HEK293 (cell line): ENCODE measurements around the gene CLDN7.

Experiments
- CTCF ChIA-PET: fragments of 350-600 bp; formaldehyde crosslinking; extraction: SDS; loops from one replicate; lab custom pipeline; 2021; ENCODE audit warnings: antibody characterized with exemption; lab: Yijun Ruan, JAX
- POLR2A ChIA-PET: fragments of 300-600 bp; formaldehyde crosslinking; extraction: SDS; loops from one replicate; lab custom pipeline; 2020; ENCODE audit warnings: antibody characterized with exemption, inconsistent platforms; lab: Yijun Ruan, JAX
- H3K27ac ChIP-seq: fragments of 200-500 bp; sonication (Bioruptor generic); 2 replicates; pipeline ENCODE4 v1.5.1; 2014; ENCODE audit warnings: low read depth, low read length, control low read depth, inconsistent platforms; ENCODE audit errors: extremely low read depth
- H3K36me3 ChIP-seq, 2 experiments: fragments of 200-500 bp in 1 of 2; sonication (Bioruptor generic) in 1 of 2; 1 replicate in 1 of 2; 2 replicates in 1 of 2; pipeline ENCODE4 v1.5.1; 2014 to 2017; ENCODE audit warnings: inconsistent platforms in 2 of 2, low read length in 2 of 2; ENCODE audit not compliant: control insufficient read depth in 2 of 2, insufficient read depth in 1 of 2
- H3K4me1 ChIP-seq: fragments of 200-500 bp; sonication (Bioruptor generic); 2 replicates; pipeline ENCODE4 v1.5.1; 2014; ENCODE audit warnings: mild to moderate bottlenecking, low read length, inconsistent platforms; ENCODE audit not compliant: control insufficient read depth, insufficient read depth
- H3K4me3 ChIP-seq: 2 replicates; pipeline ENCODE4 v1.5.1; 2011; ENCODE audit warnings: low read depth, mild to moderate bottlenecking, control low read depth, low read length, moderate library complexity
- H3K9me3 ChIP-seq: fragments of 200-500 bp; sonication (Bioruptor generic); 2 replicates; pipeline ENCODE4 v1.5.1; 2014; ENCODE audit warnings: low read depth, low read length, inconsistent platforms; ENCODE audit not compliant: control insufficient read depth, insufficient read depth
- GFI1B ChIP-seq: fragments of 450-650 bp; formaldehyde crosslinking; IDR thresholded peaks from 2 replicates; pipeline ENCODE4 v1.5.1; 2016; ENCODE audit warnings: missing biosample characterization, missing genetic modification characterization
- HOXC10 ChIP-seq: sonication (generic); formaldehyde crosslinking; IDR thresholded peaks from 2 replicates; pipeline ENCODE4 v1.8.1; 2023; ENCODE audit warnings: mild to moderate bottlenecking, missing genetic modification reagents
- KLF1 ChIP-seq: fragments of 450-650 bp; formaldehyde crosslinking; IDR thresholded peaks from 2 replicates; pipeline ENCODE4 v1.5.1; 2016; ENCODE audit warnings: missing biosample characterization, missing genetic modification characterization
- PRDM1 ChIP-seq: fragments of 450-650 bp; formaldehyde crosslinking; IDR thresholded peaks from 2 replicates; pipeline ENCODE4; 2016; ENCODE audit warnings: missing biosample characterization, missing genetic modification characterization
- ZFHX2 ChIP-seq: fragments of 450-650 bp; formaldehyde crosslinking; conservative IDR thresholded peaks from 2 replicates; pipeline ENCODE4 v1.5.1; 2016; ENCODE audit warnings: missing biosample characterization, missing genetic modification characterization
- ZIC2 ChIP-seq: fragments of 450-650 bp; formaldehyde crosslinking; IDR thresholded peaks from 2 replicates; pipeline ENCODE4 v1.5.1; 2016; ENCODE audit warnings: missing biosample characterization, missing genetic modification characterization
- ZNF114 ChIP-seq: fragments of 450-650 bp; formaldehyde crosslinking; IDR thresholded peaks from 2 replicates; pipeline ENCODE4 v1.5.0; 2017; ENCODE audit warnings: missing biosample characterization, missing genetic modification characterization
- ZNF174 ChIP-seq: fragments of 450-650 bp; formaldehyde crosslinking; IDR thresholded peaks from 2 replicates; pipeline ENCODE4 v1.5.0; 2017; ENCODE audit warnings: missing biosample characterization, mild to moderate bottlenecking, missing genetic modification characterization
- ZNF223 ChIP-seq: fragments of 450-650 bp; formaldehyde crosslinking; IDR thresholded peaks from 2 replicates; pipeline ENCODE4 v1.5.1; 2016; ENCODE audit warnings: missing biosample characterization, missing genetic modification characterization
- ZNF239 ChIP-seq: fragments of 450-650 bp; formaldehyde crosslinking; IDR thresholded peaks from 2 replicates; pipeline ENCODE4 v1.5.1; 2016; ENCODE audit warnings: missing biosample characterization, missing genetic modification characterization
- ZNF24 ChIP-seq: fragments of 450-650 bp; formaldehyde crosslinking; IDR thresholded peaks from 2 replicates; pipeline ENCODE4 v1.5.1; 2016; ENCODE audit warnings: missing biosample characterization, missing genetic modification characterization
- ZNF311 ChIP-seq: fragments of 450-650 bp; formaldehyde crosslinking; IDR thresholded peaks from 2 replicates; pipeline ENCODE4 v1.5.1; 2017; ENCODE audit warnings: missing biosample characterization, missing genetic modification characterization, borderline replicate concordance
- ZNF530 ChIP-seq: fragments of 450-650 bp; formaldehyde crosslinking; IDR thresholded peaks from 2 replicates; pipeline ENCODE4 v1.5.1; 2016; ENCODE audit warnings: low read depth, missing biosample characterization, missing genetic modification characterization
- ZNF544 ChIP-seq: fragments of 450-650 bp; formaldehyde crosslinking; IDR thresholded peaks from 2 replicates; pipeline ENCODE4 v1.5.0; 2017; ENCODE audit warnings: missing biosample characterization, missing genetic modification characterization
- ZNF600 ChIP-seq: fragments of 450-650 bp; formaldehyde crosslinking; IDR thresholded peaks from 2 replicates; pipeline ENCODE4 v1.5.1; 2016; ENCODE audit warnings: missing biosample characterization, missing genetic modification characterization
- ZNF785 ChIP-seq: fragments of 450-650 bp; formaldehyde crosslinking; IDR thresholded peaks from 2 replicates; pipeline ENCODE4 v1.5.1; 2016; ENCODE audit warnings: missing biosample characterization, missing genetic modification characterization
- ZNF830 ChIP-seq: fragments of 450-650 bp; IDR thresholded peaks from 2 replicates; pipeline ENCODE4 v1.5.0; 2018; ENCODE audit warnings: missing biosample characterization, missing genetic modification characterization, low read depth, mild to moderate bottlenecking, moderate library complexity
- ZSCAN30 ChIP-seq: fragments of 450-650 bp; IDR thresholded peaks from 2 replicates; pipeline ENCODE4 v1.5.1; 2018; ENCODE audit warnings: missing biosample characterization, mild to moderate bottlenecking, missing genetic modification characterization, moderate library complexity
- TF ChIP-seq, protein P1 (sequence below): fragments of 450-650 bp; formaldehyde crosslinking; IDR thresholded peaks from 2 replicates; pipeline ENCODE4 v1.5.1; 2016; ENCODE audit warnings: missing biosample characterization, missing genetic modification characterization
- TF ChIP-seq, protein P2 (sequence below): fragments of 450-650 bp; formaldehyde crosslinking; IDR thresholded peaks from 2 replicates; pipeline ENCODE4 v1.5.1; 2016; ENCODE audit warnings: missing biosample characterization, missing genetic modification characterization, borderline replicate concordance
- TF ChIP-seq, protein P3 (sequence below): fragments of 450-650 bp; formaldehyde crosslinking; IDR thresholded peaks from 2 replicates; pipeline ENCODE4 v1.5.1; 2016; ENCODE audit warnings: missing biosample characterization, missing genetic modification characterization

The CLDN7 gene, protein sequence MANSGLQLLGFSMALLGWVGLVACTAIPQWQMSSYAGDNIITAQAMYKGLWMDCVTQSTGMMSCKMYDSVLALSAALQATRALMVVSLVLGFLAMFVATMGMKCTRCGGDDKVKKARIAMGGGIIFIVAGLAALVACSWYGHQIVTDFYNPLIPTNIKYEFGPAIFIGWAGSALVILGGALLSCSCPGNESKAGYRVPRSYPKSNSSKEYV

DNA sequence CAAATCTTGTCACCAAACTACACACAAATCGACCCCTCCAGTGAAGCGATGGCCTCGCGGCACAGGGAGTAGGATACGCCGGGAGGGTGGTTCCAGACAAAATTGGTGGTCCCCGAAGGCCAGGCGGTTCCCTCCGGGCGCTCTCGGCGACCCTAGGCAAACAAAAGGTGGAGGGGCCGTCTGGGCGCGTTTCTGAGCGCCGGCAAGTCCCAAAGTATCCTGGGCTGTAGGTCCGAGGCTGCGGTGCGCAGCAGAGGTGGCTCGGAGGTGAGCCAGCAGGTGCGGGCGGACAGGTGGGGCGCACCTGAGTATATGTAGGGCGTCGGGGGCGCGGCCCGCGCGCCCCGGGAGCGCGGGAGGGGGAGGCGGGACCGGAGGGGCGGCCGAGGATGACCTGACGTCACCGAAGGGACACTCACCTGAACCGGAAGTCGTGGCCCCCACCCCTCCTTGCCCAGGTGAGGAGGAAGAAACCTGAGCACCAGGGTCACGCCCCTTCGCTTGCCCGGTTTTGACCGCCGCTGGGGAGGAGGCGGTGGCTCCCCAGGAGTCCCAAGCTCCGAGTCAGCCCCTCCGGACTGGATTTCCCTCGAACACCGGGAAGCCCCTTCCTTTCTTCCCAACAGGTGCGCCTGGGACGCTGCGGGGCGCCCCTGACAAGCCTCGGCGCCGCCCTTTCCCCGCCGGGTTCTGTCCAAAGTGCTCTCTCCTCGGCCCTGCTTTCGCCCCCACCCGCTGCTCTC lies at the start of gene CLDN7:
CLDN7 (minus strand) TSS at position 287 of the 743 bp plus-strand sequence. CDS start 435 bp downstream, outside the sequence.
- ChIA-PET POLR2A (interaction anchor here (1.0 to 1.2 kb wide), 2 partner anchors 28 to 38 kb away, joined by 3 read pairs; partner anchors contain the start of gene DVL2), CTCF (no interaction called here)
- Histone ChIP-seq H3K36me3 (peaks cover 8 to 32% of the 10 kb centered on the region in 2 experiments; a peak in 2 of 3 replicates), H3K4me3 (peak within 1 kb of the TSS; percentile 40), H3K4me1 (peaks cover 18% of the 10 kb centered on the region), H3K9me3 (no peaks in the 10 kb centered on the region), H3K27ac (peak within 1 kb of the TSS; percentile 80)
- no peak for TF ChIP-seq ZNF174
- no peak for TF ChIP-seq ZNF239 (tag by site-specific recombination)
- TF ChIP-seq ZNF785 (tag by site-specific recombination) = no peak
- no peak for TF ChIP-seq ZNF544 (tag by site-specific recombination)

DNA sequence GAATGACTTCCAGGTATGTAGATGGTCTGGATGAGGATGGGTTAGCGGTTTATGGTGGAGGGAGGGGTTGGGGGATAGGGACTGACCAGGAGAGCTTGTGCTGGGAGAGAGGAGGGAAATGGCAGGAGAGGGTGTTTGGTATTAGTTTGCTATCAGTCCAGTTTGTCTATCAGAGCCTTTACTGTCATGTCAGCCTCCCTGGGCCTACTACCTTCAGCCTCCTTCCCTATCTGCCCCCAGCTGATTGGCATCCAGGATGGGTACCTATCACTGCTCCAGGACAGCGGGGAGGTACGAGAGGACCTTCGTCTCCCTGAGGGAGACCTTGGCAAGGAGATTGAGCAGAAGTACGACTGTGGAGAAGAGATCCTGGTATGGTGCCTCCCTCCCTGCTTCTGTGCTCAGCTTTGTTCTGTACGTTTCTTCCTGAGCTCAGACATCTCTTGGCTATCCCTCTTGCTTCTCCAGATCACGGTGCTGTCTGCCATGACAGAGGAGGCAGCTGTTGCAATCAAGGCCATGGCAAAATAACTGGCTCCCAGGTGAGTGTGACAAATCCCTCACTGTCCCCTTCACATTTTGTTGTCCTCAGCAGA lies 48.9 kb upstream of the CLDN7 start:
- no peaks in the 10 kb centered on the region for H3K9me3 ChIP-seq
- peak overlapping the region; percentile 42; the same call in 1 of the 2 replicates for H3K27ac ChIP-seq
- TF ChIP-seq ZNF530 (no peak), ZFHX2 (tag by site-specific recombination) (no peak), ZNF311 (tag by site-specific recombination) (no peak), ZNF600 (0 out of 2 replicates have a peak, but pooled peaks have one; percentile 50), ZSCAN30 (tag by site-specific recombination) (no peak)
- TF ChIP-seq, protein P1, sequence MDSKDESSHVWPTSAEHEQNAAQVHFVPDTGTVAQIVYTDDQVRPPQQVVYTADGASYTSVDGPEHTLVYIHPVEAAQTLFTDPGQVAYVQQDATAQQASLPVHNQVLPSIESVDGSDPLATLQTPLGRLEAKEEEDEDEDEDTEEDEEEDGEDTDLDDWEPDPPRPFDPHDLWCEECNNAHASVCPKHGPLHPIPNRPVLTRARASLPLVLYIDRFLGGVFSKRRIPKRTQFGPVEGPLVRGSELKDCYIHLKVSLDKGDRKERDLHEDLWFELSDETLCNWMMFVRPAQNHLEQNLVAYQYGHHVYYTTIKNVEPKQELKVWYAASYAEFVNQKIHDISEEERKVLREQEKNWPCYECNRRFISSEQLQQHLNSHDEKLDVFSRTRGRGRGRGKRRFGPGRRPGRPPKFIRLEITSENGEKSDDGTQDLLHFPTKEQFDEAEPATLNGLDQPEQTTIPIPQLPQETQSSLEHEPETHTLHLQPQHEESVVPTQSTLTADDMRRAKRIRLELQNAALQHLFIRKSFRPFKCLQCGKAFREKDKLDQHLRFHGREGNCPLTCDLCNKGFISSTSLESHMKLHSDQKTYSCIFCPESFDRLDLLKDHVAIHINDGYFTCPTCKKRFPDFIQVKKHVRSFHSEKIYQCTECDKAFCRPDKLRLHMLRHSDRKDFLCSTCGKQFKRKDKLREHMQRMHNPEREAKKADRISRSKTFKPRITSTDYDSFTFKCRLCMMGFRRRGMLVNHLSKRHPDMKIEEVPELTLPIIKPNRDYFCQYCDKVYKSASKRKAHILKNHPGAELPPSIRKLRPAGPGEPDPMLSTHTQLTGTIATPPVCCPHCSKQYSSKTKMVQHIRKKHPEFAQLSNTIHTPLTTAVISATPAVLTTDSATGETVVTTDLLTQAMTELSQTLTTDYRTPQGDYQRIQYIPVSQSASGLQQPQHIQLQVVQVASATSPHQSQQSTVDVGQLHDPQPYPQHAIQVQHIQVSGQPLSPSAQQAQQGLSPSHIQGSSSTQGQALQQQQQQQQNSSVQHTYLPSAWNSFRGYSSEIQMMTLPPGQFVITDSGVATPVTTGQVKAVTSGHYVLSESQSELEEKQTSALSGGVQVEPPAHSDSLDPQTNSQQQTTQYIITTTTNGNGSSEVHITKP = peak; percentile 54
- H3K4me1 ChIP-seq = peaks cover 21% of the 10 kb centered on the region
- peaks cover 35 to 58% of the 10 kb centered on the region in 2 experiments for H3K36me3 ChIP-seq
- CTCF ChIA-PET = interaction anchor here (1.7 to 4.1 kb wide), 2 partner anchors 13 to 15 kb away, joined by 4 to 22 read pairs; no protein-coding TSS in a partner anchor
- no peak overlapping the region for H3K4me3 ChIP-seq
- POLR2A ChIA-PET = interaction anchor here (1.2 to 3.9 kb wide), 3 partner anchors 13 to 25 kb away, joined by 3 to 36 read pairs (median 5); partner anchors contain the start of genes ACAP1 and NEURL4

DNA sequence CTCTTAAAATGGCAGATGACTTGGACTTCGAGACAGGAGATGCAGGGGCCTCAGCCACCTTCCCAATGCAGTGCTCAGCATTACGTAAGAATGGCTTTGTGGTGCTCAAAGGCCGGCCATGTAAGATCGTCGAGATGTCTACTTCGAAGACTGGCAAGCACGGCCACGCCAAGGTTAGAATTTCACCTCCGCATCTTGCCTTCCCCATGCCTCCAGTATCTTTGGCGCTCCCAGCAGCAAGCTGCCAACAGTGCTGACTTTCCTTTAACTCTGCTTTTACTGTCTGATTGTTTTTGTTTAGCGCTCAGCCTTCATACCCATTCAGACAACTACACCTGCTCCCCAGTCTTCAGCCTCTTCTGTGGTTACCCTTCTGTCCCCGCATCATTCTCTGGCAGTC lies 47.4 kb upstream of the CLDN7 start:
- POLR2A ChIA-PET = interaction anchor here (0.6 to 3.9 kb wide), 9 partner anchors 8 to 379 kb away, joined by 3 to 36 read pairs (median 4); partner anchors contain the start of genes NEURL4 and TMEM256
- Histone ChIP-seq H3K27ac (peak overlapping the region; percentile 99), H3K36me3 (peaks cover 35 to 52% of the 10 kb centered on the region in 2 experiments), H3K4me3 (no peak overlapping the region; the same call in 1 of the 2 replicates), H3K9me3 (no peaks in the 10 kb centered on the region), H3K4me1 (peaks cover 19% of the 10 kb centered on the region)
- CTCF ChIA-PET = interaction anchor here (0.6 to 1.7 kb wide), 4 partner anchors 13 to 250 kb away, joined by 3 to 6 read pairs (median 4); no protein-coding TSS in a partner anchor
- TF ChIP-seq, protein P2, sequence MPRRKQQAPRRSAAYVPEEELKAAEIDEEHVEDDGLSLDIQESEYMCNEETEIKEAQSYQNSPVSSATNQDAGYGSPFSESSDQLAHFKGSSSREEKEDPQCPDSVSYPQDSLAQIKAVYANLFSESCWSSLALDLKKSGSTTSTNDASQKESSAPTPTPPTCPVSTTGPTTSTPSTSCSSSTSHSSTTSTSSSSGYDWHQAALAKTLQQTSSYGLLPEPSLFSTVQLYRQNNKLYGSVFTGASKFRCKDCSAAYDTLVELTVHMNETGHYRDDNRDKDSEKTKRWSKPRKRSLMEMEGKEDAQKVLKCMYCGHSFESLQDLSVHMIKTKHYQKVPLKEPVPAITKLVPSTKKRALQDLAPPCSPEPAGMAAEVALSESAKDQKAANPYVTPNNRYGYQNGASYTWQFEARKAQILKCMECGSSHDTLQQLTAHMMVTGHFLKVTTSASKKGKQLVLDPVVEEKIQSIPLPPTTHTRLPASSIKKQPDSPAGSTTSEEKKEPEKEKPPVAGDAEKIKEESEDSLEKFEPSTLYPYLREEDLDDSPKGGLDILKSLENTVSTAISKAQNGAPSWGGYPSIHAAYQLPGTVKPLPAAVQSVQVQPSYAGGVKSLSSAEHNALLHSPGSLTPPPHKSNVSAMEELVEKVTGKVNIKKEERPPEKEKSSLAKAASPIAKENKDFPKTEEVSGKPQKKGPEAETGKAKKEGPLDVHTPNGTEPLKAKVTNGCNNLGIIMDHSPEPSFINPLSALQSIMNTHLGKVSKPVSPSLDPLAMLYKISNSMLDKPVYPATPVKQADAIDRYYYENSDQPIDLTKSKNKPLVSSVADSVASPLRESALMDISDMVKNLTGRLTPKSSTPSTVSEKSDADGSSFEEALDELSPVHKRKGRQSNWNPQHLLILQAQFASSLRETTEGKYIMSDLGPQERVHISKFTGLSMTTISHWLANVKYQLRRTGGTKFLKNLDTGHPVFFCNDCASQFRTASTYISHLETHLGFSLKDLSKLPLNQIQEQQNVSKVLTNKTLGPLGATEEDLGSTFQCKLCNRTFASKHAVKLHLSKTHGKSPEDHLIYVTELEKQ (tag by site-specific recombination) = no peak
- TF ChIP-seq ZNF223 (tag by site-specific recombination) (no peak), GFI1B (tag by site-specific recombination) (no peak), ZIC2 (tag by site-specific recombination) (no peak), HOXC10 (CRISPR knock-in tag) (no peak), PRDM1 (tag by site-specific recombination) (no peak), KLF1 (tag by site-specific recombination) (no peak), ZNF24 (tag by site-specific recombination) (no peak), ZNF114 (tag by site-specific recombination) (no peak), ZNF830 (no peak)
- TF ChIP-seq, protein P3, sequence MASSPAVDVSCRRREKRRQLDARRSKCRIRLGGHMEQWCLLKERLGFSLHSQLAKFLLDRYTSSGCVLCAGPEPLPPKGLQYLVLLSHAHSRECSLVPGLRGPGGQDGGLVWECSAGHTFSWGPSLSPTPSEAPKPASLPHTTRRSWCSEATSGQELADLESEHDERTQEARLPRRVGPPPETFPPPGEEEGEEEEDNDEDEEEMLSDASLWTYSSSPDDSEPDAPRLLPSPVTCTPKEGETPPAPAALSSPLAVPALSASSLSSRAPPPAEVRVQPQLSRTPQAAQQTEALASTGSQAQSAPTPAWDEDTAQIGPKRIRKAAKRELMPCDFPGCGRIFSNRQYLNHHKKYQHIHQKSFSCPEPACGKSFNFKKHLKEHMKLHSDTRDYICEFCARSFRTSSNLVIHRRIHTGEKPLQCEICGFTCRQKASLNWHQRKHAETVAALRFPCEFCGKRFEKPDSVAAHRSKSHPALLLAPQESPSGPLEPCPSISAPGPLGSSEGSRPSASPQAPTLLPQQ (tag by site-specific recombination) = no peak
